Measurements from ENCODE around the gene SNAP25. TPM values are rescaled to one million over a fixed set of nuclear protein-coding genes. Genes with fewer than 3 reads are reported as not detected.
A peak's percentile ranks its signal among the peaks of the same experiment; 100 is the strongest.

Gene SNAP25
- total RNA-seq, 1 experiment from 2014 or later = 3.9 TPM

GRCh38 chr20:10259166-10259565, 40.5 kb downstream of the SNAP25 start:
- Histone ChIP-seq H3K4me3 (no peak overlapping the region), H3K27me3 (replicated peaks) (no peaks in the 10 kb centered on the region), H3K9me3 (replicated peaks) (no peaks in the 10 kb centered on the region), H3K4me1 (replicated peaks) (peaks cover 12% of the 10 kb centered on the region), H3K36me3 (no peaks in the 10 kb centered on the region), H3K27ac (no peak overlapping the region)
- no peak for DNase-seq (ENCODE audit: low read depth in 1 of 2, low spot score in 2 of 2)

- Histone ChIP-seq H3K27ac (no peak overlapping the region), H3K4me3 (no peak overlapping the region), H3K9me3 (replicated peaks) (no peaks in the 10 kb centered on the region), H3K36me3 (no peaks in the 10 kb centered on the region), H3K27me3 (replicated peaks) (no peaks in the 10 kb centered on the region), H3K4me1 (replicated peaks) (peaks cover 14% of the 10 kb centered on the region)
- DNase-seq (ENCODE audit: low read depth in 1 of 2, low spot score in 2 of 2) = no peak
These were observed 41.7 kb downstream of the SNAP25 start for GRCh38 chr20:10260316-10260715.

GRCh38 chr20:10261702-10262101, 43.1 kb downstream of the SNAP25 start:
- DNase-seq (ENCODE audit: low read depth in 1 of 2, low spot score in 2 of 2) = no peak
- peaks cover 14% of the 10 kb centered on the region for H3K4me1 ChIP-seq (replicated peaks)
- no peaks in the 10 kb centered on the region for H3K27me3 ChIP-seq (replicated peaks)
- H3K9me3 ChIP-seq (replicated peaks) = no peaks in the 10 kb centered on the region
- no peak overlapping the region for H3K27ac ChIP-seq
- H3K4me3 ChIP-seq = no peak overlapping the region
- H3K36me3 ChIP-seq = no peaks in the 10 kb centered on the region

GRCh38 chr20:10263385-10264165, 44.9 kb downstream of the SNAP25 start:
- peak in 1 of 2 experiments; percentile 40 for DNase-seq (ENCODE audit: low read depth in 1 of 2, low spot score in 2 of 2)
- H3K9me3 ChIP-seq (replicated peaks) = no peaks in the 10 kb centered on the region
- no peak overlapping the region for H3K27ac ChIP-seq
- peaks cover 14% of the 10 kb centered on the region for H3K4me1 ChIP-seq (replicated peaks)
- no peak overlapping the region for H3K4me3 ChIP-seq
- H3K36me3 ChIP-seq = no peaks in the 10 kb centered on the region
- H3K27me3 ChIP-seq (replicated peaks) = no peaks in the 10 kb centered on the region

- H3K27ac ChIP-seq = no peak overlapping the region
- DNase-seq (ENCODE audit: low read depth in 1 of 2, low spot score in 2 of 2) = no peak
These were observed 45.5 kb downstream of the SNAP25 start for GRCh38 chr20:10264166-10264558.

GRCh38 chr20:10268636-10269035, 50.0 kb downstream of the SNAP25 start:
- no peaks in the 10 kb centered on the region for H3K27me3 ChIP-seq (replicated peaks)
- H3K36me3 ChIP-seq = no peaks in the 10 kb centered on the region
- H3K4me1 ChIP-seq (replicated peaks) = peaks cover 7% of the 10 kb centered on the region
- no peaks in the 10 kb centered on the region for H3K9me3 ChIP-seq (replicated peaks)
- no peak for DNase-seq (ENCODE audit: low read depth in 1 of 2, low spot score in 2 of 2)
- H3K4me3 ChIP-seq = no peak overlapping the region
- no peak overlapping the region for H3K27ac ChIP-seq

More at GRCh38 chr20:10264166-10264558, 45.5 kb downstream of the SNAP25 start:
- peaks cover 14% of the 10 kb centered on the region for H3K4me1 ChIP-seq (replicated peaks)
- H3K9me3 ChIP-seq (replicated peaks) = no peaks in the 10 kb centered on the region
- H3K36me3 ChIP-seq = no peaks in the 10 kb centered on the region
- no peak overlapping the region for H3K4me3 ChIP-seq
- no peaks in the 10 kb centered on the region for H3K27me3 ChIP-seq (replicated peaks)

GRCh38 chr20:10270630-10271029, 52.0 kb downstream of the SNAP25 start:
- Histone ChIP-seq H3K9me3 (replicated peaks) (no peaks in the 10 kb centered on the region), H3K27me3 (replicated peaks) (no peaks in the 10 kb centered on the region), H3K27ac (no peak overlapping the region), H3K4me3 (no peak overlapping the region), H3K4me1 (replicated peaks) (no peaks in the 10 kb centered on the region), H3K36me3 (no peaks in the 10 kb centered on the region)
- no peak for DNase-seq (ENCODE audit: low read depth in 1 of 2, low spot score in 2 of 2)

GRCh38 chr20:10271494-10272219, 53.0 kb downstream of the SNAP25 start:
- no peaks in the 10 kb centered on the region for H3K9me3 ChIP-seq (replicated peaks)
- no peak for DNase-seq (ENCODE audit: low read depth in 1 of 2, low spot score in 2 of 2)
- no peak overlapping the region for H3K4me3 ChIP-seq
- no peaks in the 10 kb centered on the region for H3K27me3 ChIP-seq (replicated peaks)
- H3K36me3 ChIP-seq = no peaks in the 10 kb centered on the region
- H3K27ac ChIP-seq = no peak overlapping the region
- no peaks in the 10 kb centered on the region for H3K4me1 ChIP-seq (replicated peaks)

GRCh38 chr20:10276878-10277580, 58.4 kb downstream of the SNAP25 start:
- DNase-seq (ENCODE audit: low read depth in 1 of 2, low spot score in 2 of 2) = no peak
- H3K36me3 ChIP-seq = peaks cover 6% of the 10 kb centered on the region; the same call in 1 of the 2 replicates
- H3K27me3 ChIP-seq (replicated peaks) = no peaks in the 10 kb centered on the region
- peaks cover 22% of the 10 kb centered on the region for H3K4me1 ChIP-seq (replicated peaks)
- H3K9me3 ChIP-seq (replicated peaks) = no peaks in the 10 kb centered on the region
- no peak overlapping the region for H3K4me3 ChIP-seq
- H3K27ac ChIP-seq = no peak overlapping the region

- DNase-seq (ENCODE audit: low read depth in 1 of 2, low spot score in 2 of 2) = no peak
- Histone ChIP-seq H3K27ac (no peak overlapping the region), H3K4me1 (replicated peaks) (peaks cover 28% of the 10 kb centered on the region), H3K36me3 (peaks cover 6% of the 10 kb centered on the region; the same call in 1 of the 2 replicates), H3K9me3 (replicated peaks) (no peaks in the 10 kb centered on the region), H3K4me3 (no peak overlapping the region), H3K27me3 (replicated peaks) (no peaks in the 10 kb centered on the region)
These were observed 59.0 kb downstream of the SNAP25 start for GRCh38 chr20:10277616-10278015.

- Histone ChIP-seq H3K4me3 (no peak overlapping the region), H3K4me1 (replicated peaks) (peaks cover 36% of the 10 kb centered on the region), H3K9me3 (replicated peaks) (no peaks in the 10 kb centered on the region), H3K27ac (no peak overlapping the region), H3K27me3 (replicated peaks) (no peaks in the 10 kb centered on the region), H3K36me3 (peaks cover 6% of the 10 kb centered on the region; the same call in 1 of the 2 replicates)
- DNase-seq (ENCODE audit: low read depth in 1 of 2, low spot score in 2 of 2) = no peak
These were observed 59.8 kb downstream of the SNAP25 start for GRCh38 chr20:10278412-10278811.

- no peaks in the 10 kb centered on the region for H3K9me3 ChIP-seq (replicated peaks)
- no peaks in the 10 kb centered on the region for H3K27me3 ChIP-seq (replicated peaks)
- H3K27ac ChIP-seq = no peak overlapping the region
- H3K36me3 ChIP-seq = peaks cover 8% of the 10 kb centered on the region; the same call in 1 of the 2 replicates
- H3K4me1 ChIP-seq (replicated peaks) = peaks cover 46% of the 10 kb centered on the region
- no peak overlapping the region for H3K4me3 ChIP-seq
- DNase-seq (ENCODE audit: low read depth in 1 of 2, low spot score in 2 of 2) = no peak
These were observed 61.6 kb downstream of the SNAP25 start for GRCh38 chr20:10280018-10280908.

- Histone ChIP-seq H3K27me3 (replicated peaks) (no peaks in the 10 kb centered on the region), H3K27ac (peak overlapping the region; percentile 82), H3K4me3 (no peak overlapping the region), H3K9me3 (replicated peaks) (no peaks in the 10 kb centered on the region), H3K4me1 (replicated peaks) (peaks cover 46% of the 10 kb centered on the region), H3K36me3 (peaks cover 8% of the 10 kb centered on the region; the same call in 1 of the 2 replicates)
- no peak for DNase-seq (ENCODE audit: low read depth in 1 of 2, low spot score in 2 of 2)
These were observed 63.3 kb downstream of the SNAP25 start for GRCh38 chr20:10281911-10282310.
